GM19468 (cell line): Measurements from ENCODE around the gene BAZ2B.
"Not testable (repeated sequence)": the region's sequence is repeated elsewhere in the genome, so short reads cannot be mapped to it uniquely, and the experiment has no call there.

Experiments used
- ATAC-seq: cut with Tn5 transposase; IDR thresholded peaks from one replicate; pipeline ENCODE4 v1.9.1; 2021; ENCODE audit warnings: mild to moderate bottlenecking, moderate library complexity, moderate number of reproducible peaks; ENCODE audit not compliant: unreplicated experiment; ENCODE audit errors: extremely low read depth

The BAZ2B gene

GRCh38 chr2:159542101-159542500 is 74.2 kb downstream of the BAZ2B start:
- ATAC-seq: no peak

- ATAC-seq: no peak
These were observed 76.6 kb downstream of the BAZ2B start for GRCh38 chr2:159539701-159540100.

GRCh38 chr2:159538801-159539200 is 77.5 kb downstream of the BAZ2B start:
- ATAC-seq: no peak

- ATAC-seq: not testable (repeated sequence)
These were observed 81.1 kb downstream of the BAZ2B start for GRCh38 chr2:159535261-159535660.

GRCh38 chr2:159531475-159531874 is 84.9 kb downstream of the BAZ2B start:
- ATAC-seq: no peak

GRCh38 chr2:159526433-159526832 is 89.9 kb downstream of the BAZ2B start:
- ATAC-seq: no peak

- no peak for ATAC-seq
These were observed 91.3 kb downstream of the BAZ2B start for GRCh38 chr2:159525012-159525411.

- ATAC-seq: no peak
These were observed 95.1 kb downstream of the BAZ2B start for GRCh38 chr2:159521272-159521671.

GRCh38 chr2:159518321-159519005 is 97.9 kb downstream of the BAZ2B start:
- ATAC-seq: no peak

- peak; percentile 71 for ATAC-seq
These were observed 100.0 kb downstream of the BAZ2B start for GRCh38 chr2:159516241-159516758.

GRCh38 chr2:159515441-159515840 is 100.9 kb downstream of the BAZ2B start:
- ATAC-seq: no peak

- ATAC-seq: no peak
These were observed 102.6 kb downstream of the BAZ2B start for GRCh38 chr2:159513745-159514144.

- ATAC-seq: no peak
These were observed 108.2 kb downstream of the BAZ2B start for GRCh38 chr2:159508140-159508539.

- no peak for ATAC-seq
These were observed 109.4 kb downstream of the BAZ2B start for GRCh38 chr2:159506764-159507440.

- ATAC-seq: no peak
These were observed 110.1 kb downstream of the BAZ2B start for GRCh38 chr2:159506202-159506601.

- no peak for ATAC-seq
These were observed 111.2 kb downstream of the BAZ2B start for GRCh38 chr2:159505196-159505595.

- ATAC-seq: no peak
These were observed 114.6 kb downstream of the BAZ2B start for GRCh38 chr2:159501743-159502142.

- no peak for ATAC-seq
These were observed 118.5 kb downstream of the BAZ2B start for GRCh38 chr2:159497847-159498246.

GRCh38 chr2:159497256-159497655 is 119.1 kb downstream of the BAZ2B start:
- ATAC-seq: no peak

- ATAC-seq: no peak
These were observed 126.9 kb downstream of the BAZ2B start for GRCh38 chr2:159489476-159489875.

- ATAC-seq: no peak
These were observed 131.8 kb downstream of the BAZ2B start for GRCh38 chr2:159484532-159484931.

GRCh38 chr2:159476329-159476728 is 140.0 kb downstream of the BAZ2B start:
- no peak for ATAC-seq
